OCI-LY7 (cell line): ENCODE measurements around the gene PAAF1.

Experiments
- EZH2phosphoT487 ChIP-seq: fragments of 200-600 bp; sonication (generic); IDR thresholded peaks from 2 replicates; pipeline ENCODE4 v1.6.1; 2018; ENCODE audit warnings: low read depth, borderline replicate concordance, mild to moderate bottlenecking, mixed run types, antibody characterized with exemption, low read length, moderate library complexity, mixed read lengths
- TF ChIP-seq, protein P1 (sequence below): fragments of 200-600 bp; sonication (generic); conservative IDR thresholded peaks from 2 replicates; pipeline ENCODE4 v1.5.1; 2014; ENCODE audit warnings: mild to moderate bottlenecking, antibody characterized with exemption, low read length, moderate library complexity, mixed read lengths

DNA sequence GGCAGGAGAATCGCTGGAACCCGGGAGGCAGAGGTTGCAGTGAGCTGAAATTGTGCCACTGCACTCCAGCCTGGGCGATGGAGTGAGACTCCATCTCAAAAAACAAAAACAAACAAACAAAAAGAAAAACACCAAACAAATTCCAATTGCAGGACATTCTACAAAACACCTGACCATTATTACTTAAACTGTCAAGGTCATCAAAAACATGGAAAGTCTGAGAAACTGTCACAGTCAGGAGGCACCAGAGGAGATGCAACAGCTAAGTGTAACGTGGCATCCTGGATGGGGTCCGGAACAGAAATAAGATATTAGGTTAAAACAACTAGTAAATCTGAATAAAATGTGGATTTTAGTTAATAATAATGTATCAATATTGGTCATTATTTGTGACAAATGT, 73.1 kb downstream of the PAAF1 start:
- TF ChIP-seq, protein P1, sequence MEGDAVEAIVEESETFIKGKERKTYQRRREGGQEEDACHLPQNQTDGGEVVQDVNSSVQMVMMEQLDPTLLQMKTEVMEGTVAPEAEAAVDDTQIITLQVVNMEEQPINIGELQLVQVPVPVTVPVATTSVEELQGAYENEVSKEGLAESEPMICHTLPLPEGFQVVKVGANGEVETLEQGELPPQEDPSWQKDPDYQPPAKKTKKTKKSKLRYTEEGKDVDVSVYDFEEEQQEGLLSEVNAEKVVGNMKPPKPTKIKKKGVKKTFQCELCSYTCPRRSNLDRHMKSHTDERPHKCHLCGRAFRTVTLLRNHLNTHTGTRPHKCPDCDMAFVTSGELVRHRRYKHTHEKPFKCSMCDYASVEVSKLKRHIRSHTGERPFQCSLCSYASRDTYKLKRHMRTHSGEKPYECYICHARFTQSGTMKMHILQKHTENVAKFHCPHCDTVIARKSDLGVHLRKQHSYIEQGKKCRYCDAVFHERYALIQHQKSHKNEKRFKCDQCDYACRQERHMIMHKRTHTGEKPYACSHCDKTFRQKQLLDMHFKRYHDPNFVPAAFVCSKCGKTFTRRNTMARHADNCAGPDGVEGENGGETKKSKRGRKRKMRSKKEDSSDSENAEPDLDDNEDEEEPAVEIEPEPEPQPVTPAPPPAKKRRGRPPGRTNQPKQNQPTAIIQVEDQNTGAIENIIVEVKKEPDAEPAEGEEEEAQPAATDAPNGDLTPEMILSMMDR: no peak
- no peak for TF ChIP-seq EZH2phosphoT487
